Endothelial cell of umbilical vein (primary cell): Measurements from ENCODE around the gene MISP3. TPM values are rescaled to one million over a fixed set of nuclear protein-coding genes. Genes with fewer than 3 reads are reported as not detected.

Experiments used
- BruUV-seq: library from RNA; stranded (reverse); fragments of 400-500 nt; replicated peaks from 2 replicates; lab custom pipeline; 2021; lab: Mats Ljungman, UMichigan
- CTCF ChIA-PET: fragments of 300-600, 350-600 bp; sonication (Branson Sonifier 250); formaldehyde crosslinking; loops from one replicate; lab custom pipeline; 2021; ENCODE audit warnings: antibody characterized with exemption, inconsistent platforms; lab: Charles Lee
- POLR2A ChIA-PET: fragments of 300-600, 350-600 bp; sonication (Branson Sonifier 250); formaldehyde crosslinking; loops from one replicate; lab custom pipeline; 2021; ENCODE audit warnings: antibody characterized with exemption, inconsistent platforms; lab: Charles Lee
- DNase-seq: peaks from one replicate; pipeline ENCODE4 v3.0.0-alpha.2; 2011; ENCODE audit warnings: low read depth, low spot score
- FAIRE-seq: peaks from 2 replicates; lab custom pipeline; 2011; peaks lifted over from hg19 to GRCh38; lab: Jason Lieb, UNC
- H2AFZ ChIP-seq: 2 replicates; pipeline ENCODE4 v1.6.0; 2012; ENCODE audit warnings: low read depth, low read length, control low read depth, inconsistent platforms
- H3K27ac ChIP-seq: 2 replicates; pipeline ENCODE4 v1.5.1; 2011; ENCODE audit warnings: low read depth, mild to moderate bottlenecking, control low read depth, low read length, moderate library complexity; ENCODE audit not compliant: insufficient read depth
- H3K27me3 ChIP-seq, 2 experiments: 2 replicates each; pipeline versions ENCODE4 v1.6.0 to v1.6.1; 2011; ENCODE audit warnings: low read length in 2 of 2, mixed read lengths in 1 of 2; ENCODE audit not compliant: control insufficient read depth in 2 of 2, insufficient read depth in 2 of 2
- H3K36me3 ChIP-seq, 2 experiments: 2 replicates in 1 of 2; 3 replicates in 1 of 2; pipeline ENCODE4 v1.5.1; 2011; ENCODE audit warnings: low read length in 2 of 2, mild to moderate bottlenecking in 1 of 2, moderate library complexity in 1 of 2; ENCODE audit not compliant: control insufficient read depth in 2 of 2, insufficient read depth in 2 of 2; ENCODE audit errors: extremely low read depth in 1 of 2
- H3K4me1 ChIP-seq: 3 replicates; pipeline ENCODE4 v1.5.1; 2011; ENCODE audit warnings: mild to moderate bottlenecking, low read length; ENCODE audit not compliant: control insufficient read depth, insufficient read depth; ENCODE audit errors: extremely low read depth
- H3K4me2 ChIP-seq: 2 replicates; pipeline ENCODE4 v1.6.1; 2011; ENCODE audit warnings: low read length, control low read depth, mixed read lengths; ENCODE audit not compliant: insufficient read depth
- H3K4me3 ChIP-seq, 3 experiments: fragments of 200-600 bp in 1 of 3; sonication (generic), shearing (Covaris generic) in 1 of 3; replicated peaks in 1 of 3; 2 replicates each; pipeline ENCODE4 v1.5.1; 2011 to 2016; ENCODE audit warnings: control low read depth in 3 of 3, low read length in 3 of 3, mild to moderate bottlenecking in 2 of 3, inconsistent platforms in 1 of 3, low read depth in 1 of 3, moderate library complexity in 1 of 3; ENCODE audit not compliant: insufficient read depth in 1 of 3
- H3K79me2 ChIP-seq: 2 replicates; pipeline ENCODE4 v1.6.0; 2012; ENCODE audit warnings: low read length, inconsistent platforms; ENCODE audit not compliant: control insufficient read depth, insufficient read depth
- H3K9ac ChIP-seq: replicated peaks from 2 replicates; pipeline ENCODE3; 2011; ENCODE audit warnings: low read length, control low read depth; ENCODE audit not compliant: insufficient read depth; ENCODE audit errors: extremely low read depth
- H3K9me1 ChIP-seq: replicated peaks from 3 replicates; pipeline ENCODE4 v1.6.0; 2011; ENCODE audit warnings: mild to moderate bottlenecking, low read length; ENCODE audit not compliant: control insufficient read depth, insufficient read depth; ENCODE audit errors: extremely low read depth
- H3K9me3 ChIP-seq: replicated peaks from 2 replicates; pipeline ENCODE4 v1.5.1; 2012; ENCODE audit warnings: low read length, inconsistent platforms; ENCODE audit not compliant: control insufficient read depth, insufficient read depth
- H4K20me1 ChIP-seq: replicated peaks from 2 replicates; pipeline ENCODE3; 2011; ENCODE audit warnings: mild to moderate bottlenecking, low read length; ENCODE audit not compliant: control insufficient read depth, insufficient read depth; ENCODE audit errors: extremely low read depth
- CTCF ChIP-seq, 2 donors: IDR thresholded peaks; 1 replicate in 1 of 2; 2 replicates in 1 of 2; pipeline ENCODE4 v1.5.1; 2011; ENCODE audit warnings: low read length in 2 of 2, mild to moderate bottlenecking in 2 of 2, moderate library complexity in 2 of 2, control low read depth in 1 of 2, inconsistent platforms in 1 of 2, low read depth in 1 of 2; ENCODE audit not compliant: insufficient read depth in 1 of 2; ENCODE audit errors: extremely low read depth in 1 of 2
- EZH2 ChIP-seq: IDR thresholded peaks from 2 replicates; pipeline ENCODE4 v1.6.1; 2012; ENCODE audit warnings: borderline replicate concordance, low read depth, mild to moderate bottlenecking, moderate library complexity, low read length, inconsistent platforms; ENCODE audit not compliant: severe bottlenecking
- JUN ChIP-seq: IDR thresholded peaks from 2 replicates; pipeline ENCODE4 v1.6.1; 2011; ENCODE audit warnings: borderline replicate concordance, low read depth; ENCODE audit not compliant: insufficient read length, insufficient read depth
- POLR2AphosphoS5 ChIP-seq: IDR thresholded peaks from 2 replicates; pipeline ENCODE4 v1.6.1; 2012; ENCODE audit warnings: low read depth, mild to moderate bottlenecking, control low read depth, low read length, moderate library complexity; ENCODE audit not compliant: insufficient read depth
- dilution Hi-C: fragments of 300-500 bp; cut with MboI; formaldehyde crosslinking; loops from one replicate; pipeline ENCODE4 v1.15.0; 2019; ENCODE audit warnings: low sequenced_read_pairs; ENCODE audit not compliant: extremely low pct_ligation_motif_present
- intact Hi-C: fragments of 100-400 bp; cut with micrococcal nuclease; formaldehyde crosslinking; loops from one replicate; pipeline ENCODE4 v1.10.0; 2022
- polyA plus RNA-seq, 4 experiments: library from polyadenylated mRNA; depleted of rRNA in 3 of 4; stranded (reverse) in 3 of 4; unstranded in 1 of 4; fragments of >200 nt; gene quantifications; 2 replicates each; pipeline versions ENCODE4 v1.2.1 to v1.2.3, GENCODE V29; 2011 to 2012; ENCODE audit warnings: missing spikeins in 1 of 4
- total RNA-seq: library from RNA; stranded (reverse); gene quantifications from 2 replicates; pipeline ENCODE4 v1.2.3, GENCODE V29; 2021

MISP3 gene
- total and polyA plus RNA-seq, 2 donors (not counting 3 experiments of a cell fraction or from before 2014, with no cell fraction given) = 0.26 to 0.31 TPM

- Histone ChIP-seq H3K79me2 (no peaks in the 10 kb centered on the region), H3K4me1 (peaks cover 4% of the 10 kb centered on the region), H4K20me1 (no peaks in the 10 kb centered on the region), H2AFZ (no peak overlapping the region), H3K36me3 (peaks cover 0 to 14% of the 10 kb centered on the region in 2 experiments), H3K9ac (no peak overlapping the region), H3K4me3 (no peak overlapping the region), H3K27ac (no peak overlapping the region), H3K9me3 (no peaks in the 10 kb centered on the region), H3K4me2 (no peak overlapping the region), H3K9me1 (no peaks in the 10 kb centered on the region), H3K27me3 (no peaks in the 10 kb centered on the region)
- ChIA-PET CTCF (no interaction called here), POLR2A (no interaction called here)
- intact Hi-C loops (no loop called here), dilution Hi-C loops (no loop called here)
- FAIRE-seq (no peak), DNase-seq (no peak)
- TF ChIP-seq POLR2AphosphoS5 = no peak
- no peak for TF ChIP-seq JUN
- TF ChIP-seq EZH2 = no peak
- TF ChIP-seq CTCF (IDR thresholded peaks at IDR 0.05; ENCODE audit: extremely low read depth in 1 of 2, insufficient read depth in 1 of 2, low read depth in 1 of 2, low read length in 2 of 2) = no peak
- BruUV-seq = no TSS peak
These were observed 34.3 kb downstream of the MISP3 start for GRCh38 chr19:14106840-14107239.
